G401.6 (cell line): ENCODE measurements around the gene SERINC2.

Source experiments
- FAIRE-seq: peaks from 2 replicates; lab custom pipeline; 2012; peaks lifted over from hg19 to GRCh38; lab: Jason Lieb, UNC

The SERINC2 gene

GRCh38 chr1:31412732-31413404 is at the start of gene SERINC2:
TSS of gene SERINC2 (plus strand) at chr1:31413213. CDS start at chr1:31413266, 53 bp downstream.
- no peak for FAIRE-seq

DNA sequence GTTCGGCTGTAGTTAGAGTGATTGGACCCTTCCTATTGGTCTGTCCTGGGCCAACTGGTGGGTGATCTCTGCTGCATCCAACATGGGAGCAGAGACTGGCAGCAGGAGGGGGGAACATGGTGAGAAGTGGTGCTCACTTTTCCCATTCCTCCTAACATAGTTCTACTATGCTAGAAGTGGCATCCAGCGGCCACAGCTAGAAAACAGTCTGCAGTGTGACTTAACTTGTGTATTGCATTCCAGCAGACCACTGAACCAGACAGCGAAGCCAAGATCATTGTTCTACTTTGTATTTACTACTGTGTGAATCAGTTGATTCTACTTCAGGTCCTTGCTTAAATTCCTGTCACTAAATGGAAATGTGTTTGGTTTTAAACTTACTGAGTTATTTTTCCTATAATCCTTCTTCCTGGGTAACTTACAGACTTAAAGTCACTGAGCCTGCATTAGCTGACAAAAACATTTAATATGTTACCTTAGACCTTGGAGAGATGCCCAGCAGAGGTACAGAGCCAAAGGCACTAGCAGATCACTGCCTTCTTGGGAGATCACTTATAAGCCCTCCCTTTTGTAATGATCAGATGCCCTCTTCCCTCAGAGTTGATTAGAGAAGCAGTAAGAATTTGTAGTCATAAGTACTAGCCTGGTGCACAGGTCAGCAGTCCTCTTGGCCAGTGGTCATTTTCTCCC is 48.3 kb upstream of the SERINC2 start:
- no peak for FAIRE-seq

GRCh38 chr1:31366796-31367195 is 46.2 kb upstream of the SERINC2 start:
- FAIRE-seq: no peak

GRCh38 chr1:31368611-31369107 is 44.4 kb upstream of the SERINC2 start:
- no peak for FAIRE-seq

DNA sequence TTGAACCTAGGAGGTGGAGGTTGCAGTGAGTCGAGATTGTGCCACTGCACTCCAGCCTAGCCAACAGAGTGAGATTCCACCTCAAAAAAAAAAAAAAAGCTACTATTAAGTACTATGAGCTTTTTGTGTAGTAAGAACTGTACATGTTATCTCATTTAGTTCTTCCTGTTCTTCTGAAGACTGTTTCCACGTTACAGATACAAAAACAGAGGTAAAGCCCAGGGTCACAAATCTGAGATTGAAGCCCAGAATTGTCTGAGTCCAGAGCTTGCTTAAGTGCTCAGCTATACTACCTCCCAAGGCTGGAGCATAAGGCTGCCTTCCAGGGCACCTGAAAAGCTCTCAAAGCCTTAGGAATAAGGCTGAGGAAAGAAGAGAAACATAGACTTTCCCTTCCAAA is 43.0 kb upstream of the SERINC2 start:
- no peak for FAIRE-seq

DNA sequence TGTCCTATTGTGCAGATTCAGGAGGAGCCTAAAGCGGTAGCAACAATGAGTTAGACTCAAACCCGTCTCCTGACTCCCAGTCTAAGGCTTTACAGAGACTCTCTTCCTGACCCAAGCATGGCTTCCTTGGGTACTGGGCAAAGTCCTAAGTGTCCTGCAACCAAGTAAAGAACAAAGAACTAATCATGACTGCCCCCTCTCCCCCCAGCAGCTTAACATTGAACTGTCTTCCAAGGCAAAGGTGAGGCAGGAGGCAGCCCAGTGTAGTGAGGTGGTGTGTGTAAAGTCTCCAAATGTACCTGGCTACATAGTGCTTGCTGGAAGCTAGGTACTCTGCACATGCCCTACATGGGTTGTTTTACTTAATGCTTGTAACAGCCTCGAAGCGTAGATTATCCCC is 42.4 kb upstream of the SERINC2 start:
- no peak for FAIRE-seq

- FAIRE-seq: no peak
Measured at GRCh38 chr1:31371121-31371959, 41.7 kb upstream of the SERINC2 start.

DNA sequence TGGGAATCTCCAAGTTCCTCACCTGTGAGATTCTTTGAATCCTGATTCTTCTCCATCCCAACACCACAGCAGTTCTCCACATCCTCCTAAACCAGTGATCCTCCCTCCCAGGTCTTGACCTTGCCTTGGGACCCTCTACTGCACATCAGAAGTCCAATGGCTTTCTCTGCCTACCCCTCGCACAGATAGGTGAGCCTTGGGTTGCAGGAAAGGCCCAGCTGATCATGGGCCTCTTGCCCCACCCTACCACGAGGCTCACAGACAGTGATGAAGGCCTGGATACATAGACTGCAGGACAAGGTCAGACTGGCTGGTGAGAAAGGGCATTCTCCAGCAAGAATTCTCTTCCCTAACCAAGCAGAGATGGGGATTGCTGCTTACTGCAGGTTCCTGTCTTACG is 41.0 kb upstream of the SERINC2 start:
- no peak for FAIRE-seq

DNA sequence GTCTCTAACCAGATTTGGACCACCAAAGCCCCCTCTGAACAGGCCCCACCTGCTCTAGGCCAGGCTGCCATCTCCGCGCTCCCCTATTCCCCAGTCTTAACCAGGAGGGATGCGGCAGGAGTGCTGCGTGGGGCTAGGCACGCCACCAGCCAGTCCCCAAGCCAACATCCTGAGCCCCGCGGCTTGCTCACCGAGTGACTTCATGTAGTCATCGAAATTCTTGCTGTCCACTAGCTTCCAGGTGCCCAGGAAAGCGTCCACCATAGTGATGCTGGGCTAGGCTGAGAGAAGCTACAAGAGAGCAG is 40.3 kb upstream of the SERINC2 start:
- no peak for FAIRE-seq

DNA sequence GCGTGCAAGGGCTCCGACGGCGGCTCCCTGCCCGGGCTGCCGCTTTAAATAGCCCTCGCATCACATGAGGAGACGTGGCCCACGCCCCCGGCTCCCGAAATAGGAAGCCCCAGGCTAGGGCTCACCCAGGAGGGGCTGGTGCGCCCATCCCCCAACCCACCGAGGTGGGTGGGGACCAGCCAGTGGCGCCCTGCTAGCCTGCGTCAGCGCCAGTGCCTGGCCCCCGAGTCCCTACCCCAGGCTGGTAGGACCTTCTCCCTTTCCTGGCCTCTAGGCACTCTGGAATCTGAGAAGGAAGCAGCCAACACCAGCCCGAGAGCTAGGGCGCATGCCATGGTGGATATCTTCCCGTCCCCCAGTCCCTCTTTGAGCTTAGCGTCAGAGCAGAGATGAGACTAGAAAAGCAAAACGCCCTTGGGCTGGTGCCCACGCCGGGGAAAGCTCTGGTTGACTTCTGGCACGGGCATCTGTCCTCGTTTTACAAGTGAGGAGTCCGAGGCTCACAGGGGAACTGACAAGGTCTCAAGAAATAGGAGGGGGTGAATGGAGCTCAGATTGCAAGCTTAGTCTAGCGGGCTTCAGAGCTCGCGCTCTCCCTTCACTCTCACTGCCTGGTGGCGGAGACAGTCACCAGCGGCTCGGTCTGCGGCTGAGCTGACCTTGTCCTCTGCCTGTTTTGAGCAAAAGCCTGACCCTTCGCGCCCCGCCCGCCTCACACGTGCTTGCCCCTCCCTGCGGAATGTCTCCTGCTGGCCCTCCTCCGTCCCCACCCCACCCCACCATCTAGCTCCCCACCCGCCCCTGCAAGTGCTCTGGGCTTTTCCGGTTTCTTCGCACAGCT is 39.7 kb upstream of the SERINC2 start, which contains the start of gene FABP3:
Gene FABP3, minus strand, starts transcription at position 21 of the 841 bp plus-strand sequence. CDS start 62 bp downstream, outside the sequence.
- FAIRE-seq: no peak

DNA sequence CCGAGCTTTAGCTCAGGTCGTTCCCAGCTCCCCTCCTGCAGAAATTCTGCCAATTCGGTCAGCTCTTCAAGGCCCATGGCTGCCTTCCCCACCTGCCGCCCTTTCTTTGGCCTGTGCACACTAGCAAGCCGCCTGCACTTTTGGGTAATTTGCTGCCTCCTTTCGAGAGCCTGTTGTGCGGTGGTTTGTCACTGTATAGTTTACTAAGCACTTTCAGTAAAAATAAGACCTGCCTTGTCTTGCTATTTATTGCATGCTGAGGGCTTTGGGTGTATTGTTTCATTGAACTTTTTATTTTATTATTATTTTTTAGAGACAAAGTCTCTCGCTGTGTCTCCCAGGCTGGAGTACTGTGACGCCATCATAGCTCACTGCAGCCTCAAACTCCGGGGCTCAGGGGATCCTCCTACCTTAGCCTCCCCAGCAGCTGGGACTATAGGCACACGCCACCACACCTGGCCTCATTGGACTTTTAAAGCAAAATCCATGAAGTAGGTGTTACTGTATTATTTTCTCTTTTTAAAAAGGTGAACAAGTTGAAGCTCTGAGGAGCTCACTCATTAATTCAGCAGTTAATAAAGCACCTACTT is 39.0 kb upstream of the SERINC2 start:
- FAIRE-seq: no peak

DNA sequence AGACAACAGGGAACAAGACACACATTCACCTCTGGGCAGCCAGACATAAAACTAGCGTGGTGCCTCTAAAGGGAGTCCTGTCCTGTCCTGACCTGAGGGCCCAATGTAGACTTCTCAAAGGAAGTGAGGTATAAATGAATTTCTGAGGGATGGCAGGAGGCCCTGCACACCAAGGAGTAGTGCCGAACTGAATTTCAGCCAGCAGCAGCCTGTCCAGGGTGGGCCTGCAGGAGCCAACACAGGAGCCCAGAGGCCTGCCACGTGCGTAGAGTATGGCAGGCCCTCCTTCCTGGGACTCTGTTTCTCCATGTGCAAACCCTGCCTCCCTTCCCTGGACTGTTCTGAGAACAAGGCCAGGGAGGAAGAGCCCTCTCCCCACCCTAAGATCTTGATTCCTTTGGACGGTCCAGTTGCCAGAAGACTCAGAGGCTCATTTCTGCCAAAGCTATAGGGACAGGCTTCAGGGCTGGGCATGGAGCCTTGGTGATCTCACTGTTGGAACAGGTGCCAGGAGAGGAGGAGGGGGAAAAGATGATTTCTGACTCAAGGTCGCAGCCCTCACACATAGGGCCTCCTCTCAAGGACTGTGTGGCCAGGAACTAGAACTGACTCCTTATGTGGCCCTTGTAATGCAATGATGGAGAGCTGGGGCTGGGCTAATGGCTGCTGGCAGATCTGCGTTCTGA is 38.4 kb upstream of the SERINC2 start:
- no peak for FAIRE-seq

- FAIRE-seq: no peak
Measured at GRCh38 chr1:31376375-31377134, 36.5 kb upstream of the SERINC2 start.

- FAIRE-seq: no peak
Measured at GRCh38 chr1:31377364-31377863, 35.6 kb upstream of the SERINC2 start.

GRCh38 chr1:31378001-31378400 is 35.0 kb upstream of the SERINC2 start:
- FAIRE-seq: no peak

GRCh38 chr1:31380181-31380580 is 32.8 kb upstream of the SERINC2 start:
- FAIRE-seq: no peak

DNA sequence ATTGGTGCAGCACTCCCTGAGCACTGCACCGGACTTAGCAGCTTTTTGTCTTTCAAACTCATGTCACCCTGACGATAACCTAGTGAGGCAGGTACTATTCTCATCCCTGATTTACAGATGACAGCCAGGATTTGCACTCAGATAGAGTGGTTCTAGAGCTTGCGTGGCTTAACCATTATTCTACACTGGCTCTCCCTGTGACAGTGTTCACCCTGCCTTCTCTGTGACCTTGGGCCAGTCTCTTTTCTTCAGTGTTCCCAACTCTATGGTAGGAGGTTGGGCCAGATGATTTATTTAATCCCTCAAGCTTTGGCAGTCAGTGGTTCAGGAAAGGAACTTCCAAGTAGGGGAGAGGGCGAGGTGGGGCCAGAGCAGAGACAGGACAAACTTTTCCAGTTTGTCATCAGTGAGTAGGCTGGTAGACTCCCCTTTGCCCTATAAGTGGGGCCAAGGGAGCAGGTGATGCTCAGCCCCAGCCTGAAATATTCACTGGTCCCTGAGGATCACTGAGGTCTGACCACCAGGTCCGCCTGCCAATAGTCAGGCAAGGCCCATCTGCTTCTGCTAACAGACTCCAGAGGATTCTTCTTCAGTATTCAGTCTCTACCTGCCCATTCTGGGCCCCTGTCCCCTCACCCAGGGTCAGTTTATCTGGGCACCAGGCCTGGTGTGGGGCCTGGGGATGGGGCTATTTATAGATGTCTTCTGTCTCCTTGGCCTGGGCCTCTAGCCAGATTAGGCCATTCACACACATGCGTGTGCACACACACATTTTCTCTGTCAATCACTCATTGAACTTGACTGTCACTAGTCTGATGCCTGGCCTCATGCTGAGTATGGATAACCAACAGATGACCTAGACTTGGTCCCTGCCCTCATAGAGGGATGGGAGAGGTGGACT is 31.4 kb upstream of the SERINC2 start:
- no peak for FAIRE-seq

DNA sequence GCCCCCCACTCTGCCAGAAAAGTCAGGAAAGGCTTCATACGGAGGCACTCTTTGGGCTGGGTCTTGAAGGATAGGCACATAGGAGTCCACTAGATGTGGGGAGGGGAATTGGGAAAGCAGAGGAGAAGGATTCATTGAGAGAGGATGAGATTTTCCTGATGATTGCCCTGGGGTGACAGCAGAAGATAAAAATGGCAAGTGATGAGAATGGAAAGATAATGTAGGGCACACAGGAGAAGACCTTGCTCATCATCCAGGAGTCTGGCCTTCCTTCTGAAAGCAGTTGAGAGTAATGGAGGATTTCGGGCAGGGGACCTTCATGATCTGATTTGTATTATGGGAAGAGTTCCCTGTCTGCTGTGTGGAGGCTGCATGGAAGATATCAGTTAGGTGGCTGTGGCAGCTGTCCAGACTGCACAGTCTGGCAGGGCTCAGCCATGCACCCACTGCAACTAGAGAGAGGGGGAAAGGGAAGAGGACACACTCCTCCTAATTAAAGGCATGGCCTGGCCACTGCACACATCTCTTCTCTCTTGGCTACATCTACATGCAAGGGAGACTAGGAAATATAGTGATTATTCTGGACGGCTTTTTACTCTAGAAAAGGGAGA is 30.5 kb upstream of the SERINC2 start:
- FAIRE-seq: no peak

GRCh38 chr1:31383967-31384366 is 29.0 kb upstream of the SERINC2 start:
- no peak for FAIRE-seq
